ENCODE measurements around the gene DPP4. TPM values are rescaled to one million over a fixed set of nuclear protein-coding genes. Genes with fewer than 3 reads are reported as not detected.
A peak's percentile ranks its signal among the peaks of the same experiment; 100 is the strongest.

Gene DPP4
- total and polyA plus RNA-seq, 12 donors: 1.1 to 8.3 (median 4.1) TPM

DNA sequence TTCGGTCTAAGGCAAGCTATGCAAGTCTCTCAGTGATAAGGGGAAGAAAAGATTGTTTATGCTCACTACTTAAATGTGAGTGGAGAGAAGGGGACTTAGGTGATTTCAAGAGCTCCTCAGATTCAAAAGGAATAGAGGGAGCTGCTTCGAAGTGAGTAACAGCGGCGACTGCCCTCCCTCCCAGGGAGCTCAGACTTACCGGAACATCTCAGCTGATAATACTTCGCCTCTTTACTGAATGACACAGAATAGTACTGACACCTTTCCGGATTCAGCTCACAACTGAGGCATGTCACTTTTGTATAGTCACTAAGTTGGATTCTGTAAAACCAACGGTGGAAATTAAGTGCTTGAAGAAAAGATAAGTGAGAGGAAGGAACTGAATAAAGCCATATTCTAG lies 55.5 kb downstream of the DPP4 start:
- H3K4me1 ChIP-seq: peaks cover 0 to 21% (median 7%) of the 10 kb centered on the region in 9 donors
- TF ChIP-seq, protein P1, sequence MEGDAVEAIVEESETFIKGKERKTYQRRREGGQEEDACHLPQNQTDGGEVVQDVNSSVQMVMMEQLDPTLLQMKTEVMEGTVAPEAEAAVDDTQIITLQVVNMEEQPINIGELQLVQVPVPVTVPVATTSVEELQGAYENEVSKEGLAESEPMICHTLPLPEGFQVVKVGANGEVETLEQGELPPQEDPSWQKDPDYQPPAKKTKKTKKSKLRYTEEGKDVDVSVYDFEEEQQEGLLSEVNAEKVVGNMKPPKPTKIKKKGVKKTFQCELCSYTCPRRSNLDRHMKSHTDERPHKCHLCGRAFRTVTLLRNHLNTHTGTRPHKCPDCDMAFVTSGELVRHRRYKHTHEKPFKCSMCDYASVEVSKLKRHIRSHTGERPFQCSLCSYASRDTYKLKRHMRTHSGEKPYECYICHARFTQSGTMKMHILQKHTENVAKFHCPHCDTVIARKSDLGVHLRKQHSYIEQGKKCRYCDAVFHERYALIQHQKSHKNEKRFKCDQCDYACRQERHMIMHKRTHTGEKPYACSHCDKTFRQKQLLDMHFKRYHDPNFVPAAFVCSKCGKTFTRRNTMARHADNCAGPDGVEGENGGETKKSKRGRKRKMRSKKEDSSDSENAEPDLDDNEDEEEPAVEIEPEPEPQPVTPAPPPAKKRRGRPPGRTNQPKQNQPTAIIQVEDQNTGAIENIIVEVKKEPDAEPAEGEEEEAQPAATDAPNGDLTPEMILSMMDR (IDR thresholded peaks at IDR 0.05): no peak
- DNase-seq (no peak), ATAC-seq (no peak)
- peaks cover 0 to 31% (median 0%) of the 10 kb centered on the region in 9 donors for H3K36me3 ChIP-seq
- WGBS, 2 donors: 66 to 75% methylated on average over 8 of the region's 8 CpGs
- no peak overlapping the region for H3K27ac ChIP-seq
- H3K27me3 ChIP-seq: no peaks in the 10 kb centered on the region
- no peaks in the 10 kb centered on the region for H3K9me3 ChIP-seq
- intact Hi-C loops (cut with DNase I): loop anchor here in 3 of 10 donors (5.0 to 10.0 kb wide), 2 partner anchors 49 to 56 kb away; partner anchors contain the start of gene DPP4 (in 2 of the 3)
- no peak overlapping the region for H3K4me3 ChIP-seq

- H3K27ac ChIP-seq: no peak overlapping the region
- peaks cover 0 to 31% (median 0%) of the 10 kb centered on the region in 9 donors for H3K36me3 ChIP-seq
- H3K27me3 ChIP-seq: no peaks in the 10 kb centered on the region
- DNase-seq: no peak
- H3K9me3 ChIP-seq: no peaks in the 10 kb centered on the region
- WGBS, 2 donors: 85 to 90% methylated on average over 3 of the region's 3 CpGs
- H3K4me1 ChIP-seq: peaks cover 0 to 33% (median 2%) of the 10 kb centered on the region in 9 donors
- intact Hi-C loops (cut with DNase I): loop anchor here in 3 of 10 donors (5.0 to 10.0 kb wide), 2 partner anchors 50 to 58 kb away; partner anchors contain the start of gene DPP4 (in 2 of the 3)
- no peak overlapping the region for H3K4me3 ChIP-seq
- ATAC-seq: no peak
- TF ChIP-seq, protein P1 (IDR thresholded peaks at IDR 0.05): no peak
Observed at GRCh38 chr2:162017233-162017632, 56.8 kb downstream of the DPP4 start.

DNA sequence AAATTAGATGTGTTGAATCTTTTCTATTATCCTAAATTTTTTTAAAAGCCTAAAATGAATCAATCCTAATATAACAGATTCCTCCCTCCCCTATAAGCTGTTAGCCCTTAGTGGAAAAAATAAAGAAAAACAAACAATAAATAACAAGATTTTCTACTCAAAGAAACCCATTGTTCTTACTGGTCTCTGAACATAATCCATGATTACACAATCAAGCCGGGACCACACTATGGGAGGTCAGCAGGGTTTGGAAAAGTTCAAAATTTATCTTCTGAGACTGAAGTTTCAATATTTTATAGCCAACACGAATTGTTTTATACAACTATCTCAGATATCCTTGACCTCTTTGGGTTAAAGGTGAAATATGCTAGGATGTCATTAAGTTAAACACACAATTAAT lies 57.9 kb downstream of the DPP4 start:
- intact Hi-C loops (cut with DNase I): loop anchor here in 3 of 10 donors (5.0 to 10.0 kb wide), 2 partner anchors 51 to 59 kb away; partner anchors contain the start of gene DPP4 (in 2 of the 3)
- TF ChIP-seq, protein P1 (IDR thresholded peaks at IDR 0.05): no peak
- WGBS, 2 donors: 73 to 84% methylated on average over 2 of the region's 2 CpGs
- ATAC-seq (no peak), DNase-seq (no peak)
- Histone ChIP-seq H3K27me3 (no peaks in the 10 kb centered on the region), H3K36me3 (peaks cover 0 to 31% (median 0%) of the 10 kb centered on the region in 9 donors), H3K9me3 (no peaks in the 10 kb centered on the region), H3K4me1 (peaks cover 0 to 31% (median 0%) of the 10 kb centered on the region in 9 donors), H3K27ac (no peak overlapping the region), H3K4me3 (no peak overlapping the region)

DNA sequence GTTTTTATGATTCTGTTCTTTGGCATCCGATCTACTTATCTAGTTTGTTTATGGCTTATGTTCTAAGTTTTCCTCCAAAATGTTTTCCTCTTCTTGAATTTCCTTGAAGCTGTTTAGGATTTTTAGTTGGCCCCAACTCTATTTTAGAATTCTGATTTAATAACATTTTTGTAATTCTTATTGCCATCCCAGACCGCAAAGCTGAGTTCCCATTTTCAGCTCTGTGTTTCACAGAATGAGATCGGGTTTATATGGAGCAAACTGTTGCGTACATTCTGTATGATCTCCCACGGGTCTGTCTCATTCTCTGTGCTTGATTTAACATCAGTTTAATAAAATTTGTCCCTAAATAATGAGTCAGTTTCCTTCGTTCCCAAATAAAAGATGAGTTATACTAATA lies 59.3 kb downstream of the DPP4 start:
- no peak for ATAC-seq

More for the DNA sequence above, 59.3 kb downstream of the DPP4 start:
- WGBS, 2 donors: 74 to 77% methylated on average over 6 of the region's 6 CpGs
- peaks cover 0 to 31% (median 0%) of the 10 kb centered on the region in 9 donors for H3K36me3 ChIP-seq
- no peaks in the 10 kb centered on the region for H3K27me3 ChIP-seq
- intact Hi-C loops (cut with DNase I): loop anchor here in 4 of 10 donors (5.0 to 10.0 kb wide), 4 partner anchors 53 to 108 kb away; partner anchors contain the start of gene DPP4 (in 3 of the 4)
- H3K9me3 ChIP-seq: no peaks in the 10 kb centered on the region
- no peak for DNase-seq
- peaks cover 0 to 31% (median 0%) of the 10 kb centered on the region in 9 donors for H3K4me1 ChIP-seq
- no peak overlapping the region for H3K4me3 ChIP-seq
- TF ChIP-seq, protein P1 (IDR thresholded peaks at IDR 0.05): no peak
- peak overlapping the region in 2 of 10 donors; percentile 35 to 80 for H3K27ac ChIP-seq
